Sciatic nerve (tissue), 2 donors: ENCODE data around the gene TBX4. TPM values are rescaled to one million over a fixed set of nuclear protein-coding genes. Genes with fewer than 3 reads are reported as not detected.

ENCODE experiments used
- ATAC-seq: fragments of 200-7000 bp; cut with Tn5 transposase; one replicate; pipeline ENCODE4 v1.9.1; 2020; ENCODE audit warnings: mild to moderate bottlenecking, moderate library complexity
- DNase-seq: peaks from one replicate; pipeline ENCODE4 v3.0.0-alpha.2; 2020; ENCODE audit warnings: low spot score
- intact Hi-C: fragments of 100-400 bp; cut with DNase I; formaldehyde crosslinking; loops from one replicate; pipeline ENCODE4 v1.14.2; 2022
- total RNA-seq: library from RNA; stranded (reverse); fragmentation: NEBNext Ultra II Directional; extraction: Animal tissue kit (Norgen Biotek cat#: 25700); gene quantifications from one replicate; pipeline ENCODE4 v1.2.1, GENCODE V29; 2021
- donor health status: DM: no; HTN: no; CAD: no.
- donor health status: DM: no; HTN: no; CAD: no.

The TBX4 gene
- total RNA-seq = not detected

DNA sequence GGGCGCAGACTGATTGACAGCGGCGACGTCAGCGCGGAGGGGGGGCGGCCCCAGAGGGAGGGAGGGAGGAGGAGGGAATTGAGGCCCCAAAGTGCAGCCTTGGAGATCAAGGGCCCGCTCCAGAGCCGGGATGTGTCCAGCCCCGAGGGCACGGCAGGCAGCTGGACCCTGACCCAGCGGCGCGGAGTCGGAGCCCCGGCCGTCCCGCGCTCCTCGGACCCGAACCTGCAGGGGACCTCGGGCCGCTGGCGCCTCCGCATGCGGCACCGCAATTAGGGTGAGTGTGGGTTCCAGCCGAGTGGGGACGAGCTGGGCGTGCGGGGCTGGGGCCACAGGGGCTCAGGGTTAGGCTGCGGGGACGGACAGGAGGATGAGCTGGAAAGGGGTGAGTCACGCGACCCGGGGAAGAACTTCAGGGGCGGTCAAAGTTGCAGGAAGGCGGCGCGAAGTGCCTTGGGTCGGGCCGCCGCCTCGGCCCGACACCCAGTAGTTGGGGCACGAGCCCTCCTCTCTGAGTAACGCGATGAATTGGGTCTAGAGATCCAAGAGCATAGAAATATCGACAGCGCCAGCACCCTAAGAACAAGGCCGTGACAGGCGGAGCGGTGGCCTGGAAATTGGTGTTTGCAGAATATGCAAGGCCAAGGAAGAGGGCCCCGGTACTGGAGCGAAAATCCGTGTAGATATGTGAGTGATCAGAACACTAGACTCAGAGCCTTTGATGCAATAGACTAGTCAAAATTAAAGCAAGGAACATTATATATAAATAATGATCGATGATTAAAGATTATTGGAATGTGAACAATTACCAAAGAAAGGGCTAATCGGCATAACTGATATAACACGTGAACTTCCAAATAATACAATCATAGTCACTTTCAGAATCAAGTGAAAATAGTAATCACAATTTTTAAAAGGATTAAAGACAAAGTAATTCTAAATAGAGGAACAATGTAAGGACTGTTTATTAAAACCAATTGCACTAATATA is at the start of gene TBX4:
TBX4 (plus strand) TSS at position 122 of the 990 bp plus-strand sequence. CDS start 4,069 bp downstream, outside the sequence.
- no peak for ATAC-seq
- no peak for DNase-seq
- intact Hi-C loops = no loop called here

DNA sequence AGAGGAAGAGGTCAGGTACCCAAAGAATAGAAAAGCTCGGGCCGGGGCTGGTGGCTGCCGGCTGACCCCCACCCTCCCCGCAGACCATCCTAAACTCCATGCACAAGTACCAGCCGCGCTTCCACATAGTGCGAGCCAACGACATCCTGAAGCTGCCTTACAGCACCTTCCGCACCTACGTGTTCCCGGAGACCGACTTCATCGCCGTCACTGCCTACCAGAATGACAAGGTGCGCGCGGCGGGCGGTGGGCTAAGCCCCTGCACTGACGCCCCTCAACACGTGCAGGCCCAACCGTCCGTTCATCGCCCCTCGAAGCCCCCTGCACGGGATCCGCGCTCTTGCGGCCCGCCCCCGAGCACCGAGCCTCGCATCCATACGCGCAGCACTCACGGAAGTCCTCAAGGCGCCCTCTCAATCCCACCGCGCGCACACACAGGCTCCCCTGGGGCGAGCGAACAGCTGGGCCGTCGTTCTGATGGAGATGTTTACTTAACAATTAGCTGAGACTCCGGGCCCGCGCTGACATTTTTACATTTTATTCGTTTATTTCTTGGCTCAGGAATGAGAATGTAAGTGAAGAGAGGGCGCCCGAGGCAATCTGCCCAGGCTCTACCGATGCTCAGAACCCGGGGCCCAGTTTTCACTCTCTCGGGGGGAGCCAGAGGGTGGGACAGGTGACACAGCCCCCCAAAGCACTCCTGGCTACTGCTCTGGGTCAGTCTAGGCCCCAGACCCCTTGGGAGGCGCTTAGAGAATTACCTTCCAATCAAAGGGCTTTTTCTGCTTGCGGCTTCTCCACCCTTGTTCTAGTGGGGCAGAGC is 49.0 kb upstream of the TBX4 start:
- peak; percentile 56 for DNase-seq
- ATAC-seq = no peak
- intact Hi-C loops = loop anchor here (10.0 kb wide), 1 partner anchor 658 kb away; no protein-coding TSS in a partner anchor

DNA sequence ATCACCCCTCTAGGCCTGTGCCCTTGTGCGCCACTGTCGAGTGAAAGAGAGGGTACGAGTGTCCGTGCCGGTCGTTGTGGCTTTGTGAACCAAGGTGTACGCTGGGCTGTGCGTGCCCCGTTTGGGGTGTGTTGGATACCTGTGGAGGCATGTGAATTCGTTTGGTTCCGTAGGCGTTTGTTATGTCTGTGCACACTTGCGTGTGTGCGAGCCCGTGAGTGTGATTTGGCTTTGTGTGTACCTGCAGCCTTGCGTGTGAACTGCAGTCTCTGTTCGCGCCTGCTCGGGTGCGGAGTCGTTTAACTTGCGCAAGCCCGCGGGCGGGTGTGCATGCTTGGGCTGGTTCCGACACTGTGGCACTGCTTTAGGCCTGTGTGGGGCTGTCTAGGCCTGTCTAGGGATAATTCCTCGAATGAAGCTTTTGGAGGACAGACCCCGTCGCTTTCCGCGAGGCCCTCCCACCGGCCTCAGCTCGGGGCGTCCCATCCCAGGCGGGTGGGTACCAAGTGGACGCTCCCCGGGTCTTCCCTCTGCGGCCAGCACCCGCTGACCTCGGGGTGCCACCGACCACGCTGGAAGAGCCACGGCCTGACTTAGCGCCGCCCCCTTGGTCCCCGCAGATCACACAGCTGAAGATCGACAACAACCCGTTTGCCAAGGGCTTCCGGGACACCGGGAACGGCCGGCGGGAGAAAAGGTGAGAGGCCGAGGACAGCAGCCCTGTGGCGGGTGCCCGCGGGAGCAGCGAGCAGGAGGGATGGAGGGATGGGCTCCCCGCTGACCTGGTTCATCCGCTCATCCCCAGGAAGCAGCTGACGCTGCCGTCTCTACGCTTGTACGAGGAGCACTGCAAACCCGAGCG is 48.2 kb upstream of the TBX4 start:
- intact Hi-C loops = loop anchor here (10.0 kb wide), 1 partner anchor 659 kb away; no protein-coding TSS in a partner anchor
- ATAC-seq = no peak
- peak; percentile 61 for DNase-seq

DNA sequence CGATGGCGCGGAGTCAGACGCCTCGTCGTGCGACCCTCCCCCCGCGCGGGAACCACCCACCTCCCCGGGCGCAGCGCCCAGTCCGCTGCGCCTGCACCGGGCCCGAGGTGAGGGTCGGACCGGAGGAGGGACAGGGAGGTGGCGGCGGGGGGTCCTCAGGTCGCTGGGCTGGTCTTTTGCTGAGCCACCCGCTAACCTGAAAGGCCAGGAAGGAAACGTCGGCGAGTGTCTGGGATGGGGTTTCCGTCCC is 47.6 kb upstream of the TBX4 start:
- intact Hi-C loops = loop anchor here (10.0 kb wide), 1 partner anchor 660 kb away; no protein-coding TSS in a partner anchor
- no peak for ATAC-seq
- DNase-seq = no peak

DNA sequence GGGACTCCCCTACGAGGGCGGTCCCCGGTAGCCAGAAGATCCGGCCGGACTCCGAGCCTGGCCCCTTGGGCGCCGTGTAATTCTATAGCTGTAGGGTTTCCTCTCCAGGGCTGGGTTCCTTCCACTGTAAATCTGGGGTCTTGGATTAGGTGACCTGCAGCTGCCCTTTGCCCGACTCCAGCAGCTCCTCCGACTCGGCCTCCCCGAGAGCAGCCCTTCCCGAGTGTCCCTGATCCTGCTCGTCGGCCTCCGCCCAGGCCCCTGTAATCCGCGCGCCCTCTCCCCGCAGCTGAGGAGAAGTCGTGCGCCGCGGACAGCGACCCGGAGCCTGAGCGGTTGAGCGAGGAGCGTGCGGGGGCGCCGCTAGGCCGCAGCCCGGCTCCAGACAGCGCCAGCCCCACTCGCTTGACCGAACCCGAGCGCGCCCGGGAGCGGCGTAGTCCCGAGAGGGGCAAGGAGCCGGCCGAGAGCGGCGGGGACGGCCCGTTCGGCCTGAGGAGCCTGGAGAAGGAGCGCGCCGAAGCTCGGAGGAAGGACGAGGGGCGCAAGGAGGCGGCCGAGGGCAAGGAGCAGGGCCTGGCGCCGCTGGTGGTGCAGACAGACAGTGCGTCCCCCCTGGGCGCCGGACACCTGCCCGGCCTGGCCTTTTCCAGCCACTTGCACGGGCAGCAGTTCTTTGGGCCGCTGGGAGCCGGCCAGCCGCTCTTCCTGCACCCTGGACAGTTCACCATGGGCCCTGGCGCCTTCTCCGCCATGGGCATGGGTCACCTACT is 47.1 kb upstream of the TBX4 start:
- DNase-seq (peak; percentile 58), ATAC-seq (no peak)
- intact Hi-C loops = loop anchor here (10.0 kb wide), 1 partner anchor 660 kb away; no protein-coding TSS in a partner anchor

DNA sequence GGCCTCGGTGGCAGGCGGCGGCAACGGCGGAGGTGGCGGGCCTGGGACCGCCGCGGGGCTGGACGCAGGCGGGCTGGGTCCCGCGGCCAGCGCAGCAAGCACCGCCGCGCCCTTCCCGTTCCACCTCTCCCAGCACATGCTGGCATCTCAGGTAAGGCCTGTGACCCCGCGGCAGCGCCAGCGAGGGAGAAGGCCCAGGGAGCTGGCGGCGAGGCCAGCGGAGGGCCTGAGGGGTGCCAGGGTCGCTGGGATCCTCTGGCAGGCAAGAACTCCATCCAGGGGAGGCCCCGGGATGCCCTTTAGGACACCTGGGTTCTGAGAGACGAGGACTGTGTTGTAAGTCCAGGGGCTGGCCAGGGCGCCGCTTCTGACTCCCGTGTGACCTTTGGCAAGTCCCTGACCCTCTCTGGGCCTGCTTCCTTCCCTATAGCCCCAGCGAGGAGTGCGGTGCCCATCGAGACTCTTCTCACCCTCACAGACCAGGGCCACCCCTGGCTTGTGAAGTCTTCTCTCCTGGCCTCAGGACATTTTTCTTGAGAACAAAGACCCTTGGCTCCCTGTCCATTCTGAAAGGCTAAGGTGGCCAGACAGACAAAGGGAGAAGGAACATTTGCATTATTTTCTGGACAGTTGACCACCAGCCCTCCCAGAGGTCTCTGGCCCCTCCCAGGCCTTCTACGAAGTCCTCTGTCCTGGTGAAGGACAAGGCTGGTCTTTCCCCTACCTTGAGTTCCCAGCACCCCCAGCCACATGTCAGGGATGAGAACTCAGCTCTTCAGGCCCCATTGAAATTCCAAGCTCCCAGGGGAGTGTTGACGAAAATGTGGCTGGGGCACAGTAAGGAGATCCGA is 46.3 kb upstream of the TBX4 start:
- DNase-seq (peak; percentile 56), ATAC-seq (no peak)
- intact Hi-C loops = loop anchor here (10.0 kb wide), 1 partner anchor 661 kb away; no protein-coding TSS in a partner anchor

DNA sequence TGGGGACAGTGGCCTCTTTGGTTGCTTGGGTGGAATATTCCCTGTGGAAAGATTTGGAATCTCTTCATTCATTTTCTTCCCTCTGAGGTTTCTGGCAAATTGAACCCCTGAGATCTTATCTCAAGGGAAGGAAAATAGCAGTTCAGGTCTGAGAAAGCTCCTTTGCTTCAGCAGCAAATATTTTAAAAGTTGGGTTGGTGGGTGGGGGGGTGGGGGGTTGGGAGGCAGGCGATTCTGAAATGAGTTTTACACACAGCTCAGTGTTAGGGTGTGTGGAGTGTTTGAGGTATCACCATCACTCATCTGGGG is 45.7 kb upstream of the TBX4 start:
- intact Hi-C loops = loop anchor here (10.0 kb wide), 1 partner anchor 662 kb away; no protein-coding TSS in a partner anchor
- ATAC-seq (no peak), DNase-seq (no peak)

DNA sequence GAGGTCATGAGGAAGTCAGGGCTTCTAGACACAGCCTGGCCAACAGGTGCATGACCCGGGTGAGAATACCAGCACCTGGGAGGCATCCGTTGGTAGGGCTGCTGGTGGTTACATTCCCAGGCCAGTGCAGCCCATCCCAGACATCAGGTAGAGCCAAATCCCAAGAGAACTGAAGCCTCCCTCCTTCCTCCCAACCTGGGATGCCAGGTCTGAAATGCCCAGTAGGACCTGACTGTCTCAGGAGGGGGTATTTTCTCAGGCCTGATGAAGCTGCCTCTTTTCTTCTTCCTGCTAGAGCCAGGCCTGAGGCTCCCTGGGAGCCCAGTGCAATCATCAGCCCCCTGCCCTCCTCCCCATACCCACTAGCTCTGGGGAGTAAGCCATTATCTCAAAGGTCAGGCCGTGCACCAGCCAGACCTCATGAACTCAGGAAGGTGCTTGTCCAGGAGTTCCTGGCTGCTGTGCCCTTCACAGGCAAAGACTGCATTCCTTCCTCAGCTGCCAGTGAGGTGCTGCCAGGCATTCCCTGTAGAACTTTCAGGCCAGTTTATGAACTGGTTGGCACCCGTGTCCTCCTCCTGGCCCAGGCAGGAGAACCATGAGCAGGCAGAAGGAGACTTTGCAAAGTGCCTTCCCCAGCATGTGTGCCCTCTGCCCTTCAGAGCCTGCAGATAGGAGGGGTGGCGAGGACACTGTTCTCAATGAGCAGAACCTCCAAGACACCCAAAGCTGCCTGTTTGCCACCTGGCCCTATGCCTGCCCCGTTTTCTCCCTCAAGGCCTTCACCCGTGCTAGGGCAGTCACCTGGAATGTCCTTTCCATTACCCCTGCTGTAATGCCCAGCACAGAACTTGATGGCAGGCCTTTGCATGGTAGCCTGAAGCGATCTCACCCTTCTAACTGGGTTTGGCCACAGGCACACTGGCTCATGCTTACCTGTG is 45.0 kb upstream of the TBX4 start:
- peak; percentile 54 for DNase-seq
- intact Hi-C loops = loop anchor here (10.0 kb wide), 1 partner anchor 662 kb away; no protein-coding TSS in a partner anchor
- no peak for ATAC-seq

DNA sequence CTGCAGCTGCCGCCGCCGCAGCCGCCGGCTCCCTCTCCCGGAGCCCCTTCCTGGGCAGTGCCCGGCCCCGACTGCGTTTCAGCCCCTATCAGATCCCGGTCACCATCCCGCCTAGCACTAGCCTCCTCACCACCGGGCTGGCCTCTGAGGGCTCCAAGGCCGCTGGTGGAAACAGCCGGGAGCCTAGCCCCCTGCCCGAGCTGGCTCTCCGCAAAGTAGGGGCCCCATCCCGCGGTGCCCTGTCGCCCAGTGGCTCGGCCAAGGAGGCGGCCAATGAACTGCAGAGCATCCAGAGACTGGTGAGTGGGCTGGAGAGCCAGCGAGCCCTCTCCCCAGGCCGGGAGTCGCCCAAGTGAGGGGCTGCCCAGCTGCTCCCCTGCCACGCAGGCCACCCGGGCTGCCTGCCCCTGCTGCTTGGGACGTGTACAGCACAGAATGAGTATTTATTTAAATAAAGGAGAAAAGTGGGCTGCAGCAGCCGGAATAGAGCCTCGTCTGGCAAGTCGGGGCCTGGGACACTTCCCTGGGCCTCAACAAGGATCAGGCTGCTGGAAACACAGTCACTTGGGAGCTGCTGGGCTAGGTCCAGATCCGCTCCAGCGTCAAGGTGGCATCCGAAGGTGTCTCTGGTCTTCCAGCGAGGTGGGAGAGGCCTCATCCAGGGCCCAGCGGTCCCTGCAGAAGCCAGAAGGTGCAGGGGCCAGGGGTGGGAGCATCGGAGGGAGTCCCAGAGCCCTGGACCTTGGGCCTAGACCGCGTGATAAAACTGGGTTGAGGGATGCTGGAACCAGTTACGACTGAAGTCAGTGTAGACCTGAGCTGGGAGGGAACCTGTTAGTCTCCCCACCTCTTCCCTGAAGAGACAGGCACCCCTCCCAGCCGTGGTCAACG is 43.8 kb upstream of the TBX4 start:
- DNase-seq (peak; percentile 63), ATAC-seq (no peak)
- intact Hi-C loops = loop anchor here (10.0 kb wide), 1 partner anchor 664 kb away; no protein-coding TSS in a partner anchor

DNA sequence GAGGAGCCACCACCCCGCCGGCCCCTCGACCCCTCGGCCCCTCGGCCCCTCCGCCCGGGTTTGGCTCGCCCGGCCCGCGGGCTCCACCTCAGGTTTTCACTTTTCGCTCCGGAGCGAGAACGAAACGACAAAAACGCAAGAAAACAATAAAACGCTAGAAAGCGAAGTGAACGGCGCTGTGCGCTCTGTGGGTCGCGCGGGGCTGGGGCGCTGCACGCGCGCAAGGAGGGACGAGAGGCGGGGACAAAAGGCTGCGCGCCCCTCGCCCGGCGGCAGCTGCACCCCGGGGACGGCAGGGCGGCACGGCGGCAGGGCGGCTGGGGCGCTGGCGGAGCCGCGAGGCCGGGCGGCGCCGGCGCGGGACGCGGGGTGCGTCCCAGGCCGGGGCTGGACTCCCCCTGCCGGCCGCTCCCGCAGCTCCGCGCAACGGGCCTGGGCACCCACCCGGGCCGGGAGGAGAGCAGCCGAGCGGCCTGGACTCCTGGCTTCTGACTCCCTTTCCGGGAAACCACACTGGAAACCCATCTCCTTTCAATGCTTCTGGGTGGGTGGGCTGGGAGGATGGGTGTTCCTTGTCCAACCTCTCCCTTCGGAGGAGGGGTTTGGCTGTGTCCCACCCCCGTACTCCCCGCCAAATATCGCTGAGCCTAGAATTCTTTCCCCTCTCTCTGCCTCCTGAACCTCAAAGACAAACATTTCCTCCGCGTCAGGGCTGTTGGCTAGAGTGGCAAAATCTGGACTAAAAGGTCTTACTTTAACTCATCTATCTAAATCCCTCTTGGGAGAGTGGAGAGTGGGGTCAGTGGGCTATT is 42.7 kb upstream of the TBX4 start:
- DNase-seq (peak; percentile 83), ATAC-seq (peak; percentile 50)

DNA sequence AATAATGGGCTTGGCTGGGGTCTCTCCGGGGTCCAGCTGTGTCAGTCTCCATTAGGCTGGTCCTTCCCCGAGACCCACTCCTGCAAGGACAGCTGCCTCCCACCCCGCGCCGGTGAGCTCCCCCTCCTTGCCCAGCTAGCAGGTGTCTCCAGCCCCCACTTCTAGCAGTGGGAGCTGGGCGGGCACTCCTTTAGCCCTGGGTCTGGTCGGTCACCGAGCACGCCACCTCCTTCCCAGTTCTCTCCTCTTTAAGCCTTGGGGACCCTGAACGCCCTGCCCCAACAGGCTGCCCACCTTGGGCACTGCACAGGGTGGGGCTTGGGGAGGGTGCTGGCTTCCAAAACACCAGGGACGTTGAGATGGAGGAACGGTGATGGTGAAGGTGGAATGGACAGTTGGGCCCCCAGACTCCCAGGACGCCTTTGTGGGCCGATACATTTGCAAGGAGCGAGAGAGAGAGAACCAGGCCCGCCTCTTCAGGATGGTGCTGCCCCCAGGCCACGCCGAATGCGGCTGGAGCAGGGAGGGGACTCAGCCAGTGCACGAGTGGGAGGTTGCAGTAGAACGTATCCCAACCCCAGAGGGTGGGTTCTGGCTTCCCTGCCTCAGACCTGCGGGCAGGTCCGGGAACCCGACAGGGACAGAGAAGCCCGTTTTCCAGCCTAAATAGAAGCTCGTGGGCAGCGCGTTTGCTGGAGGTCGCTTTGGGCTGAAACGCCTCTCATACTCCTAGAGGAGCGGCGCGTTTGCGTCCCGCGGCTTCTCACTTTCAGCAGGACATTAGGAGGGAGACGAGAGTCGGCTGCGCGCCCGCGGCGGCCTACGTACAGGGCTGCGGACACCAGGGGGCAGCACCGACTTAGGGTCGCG is 41.8 kb upstream of the TBX4 start:
- intact Hi-C loops = loop anchor here (10.0 kb wide), 2 partner anchors 424 to 654 kb away; partner anchors contain the start of gene MED13
- peak; percentile 61 for ATAC-seq
- peak; percentile 93 for DNase-seq

More for the DNA sequence above, 42.7 kb upstream of the TBX4 start:
- intact Hi-C loops = loop anchor here (10.0 kb wide), 3 partner anchors 425 to 665 kb away; partner anchors contain the start of gene MED13

DNA sequence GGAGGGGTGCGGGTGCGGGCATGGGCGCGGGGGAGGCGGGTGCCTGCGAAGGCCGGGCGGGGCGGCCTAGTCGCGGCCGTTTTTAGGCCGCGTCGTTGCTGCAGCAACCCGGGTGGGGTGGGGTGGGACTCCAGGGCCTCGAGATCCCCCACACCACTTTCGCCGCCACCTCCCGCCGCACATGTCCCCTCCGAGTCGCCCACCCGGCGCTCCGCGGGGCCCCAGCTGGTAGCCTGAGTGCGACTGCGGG is 41.3 kb upstream of the TBX4 start:
- DNase-seq = no peak
- intact Hi-C loops = loop anchor here (10.0 kb wide), 2 partner anchors 424 to 654 kb away; partner anchors contain the start of gene MED13
- ATAC-seq = no peak
